Glomerular visceral epithelial cell (primary cell): ENCODE results near the gene GALNT9.

ENCODE experiments used
- DNase-seq: peaks from one replicate; pipeline ENCODE4 v3.0.0-alpha.2; 2016; ENCODE audit errors: extremely low spot score

Gene GALNT9

GRCh38 chr12:132215299-132215989, 113.9 kb downstream of the GALNT9 start:
- no peak for DNase-seq

GRCh38 chr12:132214891-132215290, 114.5 kb downstream of the GALNT9 start:
- DNase-seq = no peak

GRCh38 chr12:132214161-132214476, 115.3 kb downstream of the GALNT9 start:
- no peak for DNase-seq

- no peak for DNase-seq
Measured at GRCh38 chr12:132213359-132214160, 115.8 kb downstream of the GALNT9 start.

- DNase-seq = no peak
Measured at GRCh38 chr12:132211816-132212215, 117.6 kb downstream of the GALNT9 start.

GRCh38 chr12:132211326-132211725, 118.1 kb downstream of the GALNT9 start:
- DNase-seq = no peak

- DNase-seq = no peak
Measured at GRCh38 chr12:132210223-132211055, 119.0 kb downstream of the GALNT9 start.

- no peak for DNase-seq
Measured at GRCh38 chr12:132209619-132210222, 119.7 kb downstream of the GALNT9 start.

GRCh38 chr12:132208153-132208823, 121.1 kb downstream of the GALNT9 start:
- DNase-seq = no peak

- no peak for DNase-seq
Measured at GRCh38 chr12:132207083-132207775, 122.2 kb downstream of the GALNT9 start.

GRCh38 chr12:132206046-132206434, 123.3 kb downstream of the GALNT9 start:
- no peak for DNase-seq

- no peak for DNase-seq
Measured at GRCh38 chr12:132205271-132206045, 123.9 kb downstream of the GALNT9 start.

- DNase-seq = no peak
Measured at GRCh38 chr12:132204793-132205270, 124.6 kb downstream of the GALNT9 start.

GRCh38 chr12:132204063-132204792, 125.2 kb downstream of the GALNT9 start:
- DNase-seq = no peak

- DNase-seq = no peak
Measured at GRCh38 chr12:132202929-132203721, 126.3 kb downstream of the GALNT9 start.

GRCh38 chr12:132201391-132202120, 127.8 kb downstream of the GALNT9 start:
- no peak for DNase-seq

GRCh38 chr12:132200800-132201199, 128.6 kb downstream of the GALNT9 start:
- no peak for DNase-seq
